Measurements from ENCODE around the gene C1orf185.

GRCh38 chr1:51058858-51059257 is 43.2 kb upstream of the C1orf185 start:
- TF ChIP-seq CTCF (IDR thresholded peaks at IDR 0.05) = no peak
- no peak for TF ChIP-seq POLR2A (IDR thresholded peaks at IDR 0.05)
